DMS153 treated with DMSO at 0.1 percent for 48 hours (cell line): ENCODE measurements around the gene VGLL1.
A peak's percentile ranks its signal among the peaks of the same experiment; 100 is the strongest.

Experiments
- DNase-seq: peaks from one replicate; lab custom pipeline; 2025; ENCODE audit not compliant: unreplicated experiment; lab: John Stamatoyannopoulos, UW

Gene VGLL1, protein sequence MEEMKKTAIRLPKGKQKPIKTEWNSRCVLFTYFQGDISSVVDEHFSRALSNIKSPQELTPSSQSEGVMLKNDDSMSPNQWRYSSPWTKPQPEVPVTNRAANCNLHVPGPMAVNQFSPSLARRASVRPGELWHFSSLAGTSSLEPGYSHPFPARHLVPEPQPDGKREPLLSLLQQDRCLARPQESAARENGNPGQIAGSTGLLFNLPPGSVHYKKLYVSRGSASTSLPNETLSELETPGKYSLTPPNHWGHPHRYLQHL

DNA sequence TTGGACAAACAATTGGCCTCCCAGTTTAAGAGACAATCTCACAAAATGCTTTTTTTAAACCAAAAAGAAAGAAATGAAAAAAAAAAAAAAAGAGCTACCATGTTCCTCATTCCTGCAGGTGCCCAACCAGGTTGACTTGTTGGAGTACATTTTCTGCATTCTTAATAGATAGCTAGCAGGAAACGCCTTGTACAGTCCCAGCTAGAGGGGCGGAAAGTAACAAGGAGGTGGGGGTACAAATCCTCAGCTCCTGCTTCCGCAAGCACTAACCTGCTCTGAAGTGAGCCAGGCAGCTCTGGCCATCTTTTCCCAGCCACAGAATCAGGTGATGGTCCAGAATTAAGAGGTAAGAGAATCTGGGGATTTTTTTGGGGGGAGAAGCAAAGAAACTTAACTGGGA lies at the start of gene VGLL1:
Gene VGLL1 (plus strand): TSS at position 265 of the 400 bp plus-strand sequence. CDS start 3,806 bp downstream, outside the sequence.
- DNase-seq: no peak

DNA sequence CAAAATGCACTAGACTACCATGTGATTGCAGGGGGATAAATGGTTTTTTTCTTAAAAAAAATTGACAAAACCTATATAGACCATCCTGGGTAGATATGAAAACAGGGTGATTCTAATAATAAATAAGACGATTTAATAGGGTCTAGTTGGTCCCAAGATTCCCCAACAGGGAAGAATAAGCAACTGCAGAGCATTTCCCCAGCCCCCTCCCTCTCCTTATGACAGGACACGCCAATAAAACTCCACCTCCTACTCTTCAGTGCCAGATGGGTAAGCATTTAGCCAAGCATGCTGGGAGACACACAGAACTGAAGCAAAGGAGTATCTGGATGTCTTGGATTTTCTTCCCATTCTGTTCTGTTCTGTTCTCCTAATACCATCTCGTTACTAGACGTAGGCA lies 44.4 kb upstream of the VGLL1 start, which contains the start of gene BRS3:
Gene BRS3 (plus strand): TSS at position 301 of the 400 bp plus-strand sequence. CDS start 168 bp downstream, outside the sequence.
- DNase-seq: no peak

DNA sequence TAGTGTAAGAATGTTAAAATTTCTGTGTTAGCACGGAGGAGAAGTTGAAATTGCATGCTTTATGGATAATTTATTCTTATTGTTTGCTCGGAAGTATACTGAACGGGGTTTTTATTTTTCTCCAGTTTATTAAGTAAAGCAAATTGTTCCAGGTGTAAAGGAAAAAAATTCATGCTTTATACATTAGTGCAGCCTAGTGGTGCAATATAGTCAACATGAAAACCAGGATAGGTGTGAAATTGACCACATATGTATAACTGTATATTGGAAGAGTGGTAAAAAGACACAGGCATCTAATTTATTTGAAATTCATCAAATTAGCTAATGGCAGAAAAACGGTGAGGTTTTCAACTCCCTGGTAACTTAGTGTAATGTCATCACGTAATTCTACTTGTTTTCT lies 43.3 kb upstream of the VGLL1 start:
- DNase-seq: no peak

DNA sequence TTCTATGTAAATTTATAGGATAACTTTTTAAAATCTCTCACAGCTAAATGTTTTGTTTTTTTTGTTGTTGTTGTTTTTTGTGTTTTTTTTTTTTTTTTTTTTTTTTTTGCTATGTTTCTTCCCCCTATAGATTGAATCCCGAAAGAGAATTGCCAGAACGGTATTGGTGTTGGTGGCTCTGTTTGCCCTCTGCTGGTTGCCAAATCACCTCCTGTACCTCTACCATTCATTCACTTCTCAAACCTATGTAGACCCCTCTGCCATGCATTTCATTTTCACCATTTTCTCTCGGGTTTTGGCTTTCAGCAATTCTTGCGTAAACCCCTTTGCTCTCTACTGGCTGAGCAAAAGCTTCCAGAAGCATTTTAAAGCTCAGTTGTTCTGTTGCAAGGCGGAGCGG lies 40.2 kb upstream of the VGLL1 start:
- DNase-seq: no peak

DNA sequence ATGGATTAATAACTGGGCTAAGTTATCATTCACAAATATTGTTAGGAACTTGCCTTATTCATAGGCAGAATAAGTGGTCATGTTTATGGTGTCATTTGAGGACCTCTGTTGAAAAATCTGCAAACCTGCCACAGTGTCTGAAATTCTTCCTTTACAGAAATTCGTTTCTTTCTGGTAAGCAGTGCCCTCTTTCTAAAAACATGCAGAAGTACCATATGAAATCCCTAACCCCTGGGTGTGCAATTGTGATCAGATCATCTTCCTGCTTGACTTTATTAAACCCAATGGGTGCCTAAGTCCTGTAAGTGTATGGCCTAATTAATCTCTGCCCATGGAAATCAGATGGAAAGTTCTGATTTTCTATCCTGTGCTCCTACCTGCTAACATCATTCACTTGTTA lies 39.0 kb upstream of the VGLL1 start:
- no peak for DNase-seq

DNA sequence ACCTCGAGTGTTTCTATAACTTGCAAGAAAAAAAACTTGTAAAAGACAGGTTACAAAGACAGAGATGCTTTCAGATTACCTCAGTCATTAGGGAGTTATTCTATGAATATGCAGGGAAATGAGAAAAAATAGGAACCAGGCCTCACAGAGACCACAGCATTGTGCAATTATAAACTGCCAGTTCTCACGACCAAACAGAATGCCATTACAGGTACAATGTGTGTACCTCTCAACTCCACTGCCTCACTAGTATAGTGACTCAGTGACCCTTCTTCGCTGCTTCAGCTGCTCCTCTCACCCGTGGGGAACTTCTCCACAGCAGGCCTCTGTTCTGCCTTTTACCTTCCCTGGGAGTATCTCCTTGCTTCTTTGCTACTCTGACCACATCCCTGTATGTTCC lies 37.0 kb upstream of the VGLL1 start:
- no peak for DNase-seq

DNA sequence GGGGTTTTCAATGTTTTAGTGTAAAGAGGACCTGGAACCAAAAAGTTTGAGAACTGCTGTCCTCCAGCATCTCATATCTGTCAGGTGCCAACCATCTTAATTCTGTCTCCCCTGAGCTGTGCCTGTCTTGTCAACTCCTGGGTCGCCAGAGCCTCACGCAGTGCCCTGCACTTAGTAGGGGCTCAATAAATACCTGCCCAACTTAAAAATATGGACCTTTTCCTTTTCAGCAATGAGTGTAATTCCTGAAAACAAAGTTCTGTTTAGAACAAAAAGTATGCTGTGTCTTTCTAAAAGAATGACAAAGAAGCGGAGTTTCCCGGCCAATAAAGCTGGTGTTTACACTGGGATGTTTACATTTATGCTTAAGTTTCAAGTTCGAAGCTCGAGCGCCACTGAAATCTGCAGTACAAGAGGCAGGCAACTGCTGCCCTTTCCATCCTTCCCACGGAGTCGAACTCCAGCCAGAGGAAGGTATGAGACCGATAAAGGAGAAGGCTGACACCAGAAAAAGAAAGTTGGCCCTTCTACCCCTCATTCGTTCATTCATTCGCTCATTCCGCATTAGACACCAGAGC lies 35.7 kb upstream of the VGLL1 start:
- no peak for DNase-seq

DNA sequence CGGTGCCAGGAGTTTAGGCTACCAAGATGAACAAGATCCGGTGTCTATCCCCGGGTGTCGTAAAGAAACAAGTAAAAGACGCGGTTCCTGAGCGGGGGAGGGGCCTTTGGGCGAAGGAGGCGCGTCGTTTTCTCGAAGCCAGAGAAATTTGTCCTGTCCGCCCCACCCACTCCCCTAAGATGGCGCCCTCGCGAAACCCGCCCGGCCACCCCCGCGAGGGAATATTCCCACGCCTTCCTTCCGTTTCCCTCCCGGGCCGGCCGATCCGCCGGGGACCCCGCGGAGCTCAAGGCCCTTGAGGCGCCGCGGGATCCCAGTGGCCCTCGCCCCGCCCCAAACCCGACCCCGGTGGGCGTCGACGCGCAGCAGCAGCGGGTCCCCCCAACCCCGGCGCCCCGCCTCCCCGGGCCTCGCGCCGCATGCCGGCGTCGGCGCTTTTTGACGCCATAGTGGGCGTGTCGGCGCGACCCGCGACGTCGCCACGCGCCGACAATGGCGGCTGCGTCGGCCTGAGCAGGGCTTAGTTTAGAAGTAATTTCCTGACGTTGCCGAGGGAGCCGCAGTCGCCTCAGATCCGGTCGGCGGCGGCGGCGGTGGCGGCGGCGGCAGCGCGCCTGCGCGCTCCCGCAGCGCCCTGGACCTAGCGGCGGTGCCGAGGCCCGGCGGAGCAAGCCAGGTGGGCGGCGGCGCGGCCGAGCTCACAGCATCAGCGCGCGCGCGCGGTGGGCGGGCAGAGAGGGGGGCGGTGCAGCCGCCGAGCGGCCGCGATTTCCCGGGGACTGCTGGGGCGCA lies 35.1 kb upstream of the VGLL1 start:
- peak; percentile 72 for DNase-seq

DNA sequence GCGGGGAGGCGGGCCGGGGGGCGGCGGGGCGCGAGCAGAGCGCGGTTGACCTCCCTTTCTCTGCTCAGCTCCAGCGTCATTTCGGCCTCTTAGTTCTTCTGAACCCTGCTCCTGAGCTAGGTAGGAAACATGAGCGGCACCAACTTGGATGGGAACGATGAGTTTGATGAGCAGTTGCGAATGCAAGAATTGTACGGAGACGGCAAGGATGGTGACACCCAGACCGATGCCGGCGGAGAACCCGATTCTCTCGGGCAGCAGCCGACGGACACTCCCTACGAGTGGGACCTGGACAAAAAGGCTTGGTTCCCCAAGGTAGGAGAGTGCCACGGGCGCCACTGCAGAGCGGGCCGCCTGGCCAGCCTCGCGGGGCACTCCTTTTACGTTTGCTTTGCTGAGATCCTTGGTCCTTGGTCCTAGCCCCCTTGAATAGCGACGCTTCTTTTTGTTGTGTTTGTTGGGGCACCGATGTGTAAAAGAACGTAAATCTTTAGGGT lies 34.4 kb upstream of the VGLL1 start, which contains the start of gene HTATSF1:
Gene HTATSF1 (plus strand): TSS at position 37 of the 497 bp plus-strand sequence. CDS start 93 bp downstream, at position 130.
- DNase-seq: no peak

DNA sequence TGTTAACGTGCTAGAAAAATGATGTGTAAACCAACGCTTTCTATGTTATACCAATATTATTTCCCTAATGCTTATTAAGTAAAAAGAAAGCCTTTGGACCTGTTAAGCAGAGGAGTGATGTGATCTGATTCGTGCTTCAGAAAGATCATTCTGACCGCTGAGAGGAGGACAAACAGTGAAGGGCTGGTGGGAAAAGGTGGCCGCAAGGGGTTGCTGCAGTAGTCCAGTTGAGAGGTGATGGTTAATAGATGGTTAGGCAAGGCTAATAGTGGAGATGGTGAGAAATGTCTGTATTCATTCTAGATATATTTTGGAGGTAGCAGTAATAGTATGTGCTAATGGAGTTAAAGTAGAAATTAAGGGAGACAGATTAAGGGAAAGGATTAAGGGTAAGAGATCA lies 12.9 kb upstream of the VGLL1 start:
- no peak for DNase-seq

DNA sequence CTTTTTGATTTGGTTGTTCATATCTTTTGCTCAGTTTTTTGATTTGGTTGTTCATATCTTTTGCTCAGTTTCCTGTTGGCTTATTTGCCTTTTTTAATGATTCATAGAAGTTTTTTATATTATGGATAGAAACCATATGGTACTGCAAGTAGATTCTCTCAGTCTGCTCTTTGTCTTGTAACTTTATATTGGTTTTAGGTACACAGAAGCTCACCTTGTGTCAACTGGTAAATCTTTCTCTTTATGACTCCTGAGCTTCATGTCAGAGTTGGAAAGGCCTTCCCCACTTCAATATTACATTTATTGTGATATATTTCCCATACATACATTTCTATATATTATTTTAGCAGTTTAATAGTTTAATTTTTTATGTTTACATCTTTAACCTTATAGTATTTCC lies 8.2 kb upstream of the VGLL1 start:
- no peak for DNase-seq

DNA sequence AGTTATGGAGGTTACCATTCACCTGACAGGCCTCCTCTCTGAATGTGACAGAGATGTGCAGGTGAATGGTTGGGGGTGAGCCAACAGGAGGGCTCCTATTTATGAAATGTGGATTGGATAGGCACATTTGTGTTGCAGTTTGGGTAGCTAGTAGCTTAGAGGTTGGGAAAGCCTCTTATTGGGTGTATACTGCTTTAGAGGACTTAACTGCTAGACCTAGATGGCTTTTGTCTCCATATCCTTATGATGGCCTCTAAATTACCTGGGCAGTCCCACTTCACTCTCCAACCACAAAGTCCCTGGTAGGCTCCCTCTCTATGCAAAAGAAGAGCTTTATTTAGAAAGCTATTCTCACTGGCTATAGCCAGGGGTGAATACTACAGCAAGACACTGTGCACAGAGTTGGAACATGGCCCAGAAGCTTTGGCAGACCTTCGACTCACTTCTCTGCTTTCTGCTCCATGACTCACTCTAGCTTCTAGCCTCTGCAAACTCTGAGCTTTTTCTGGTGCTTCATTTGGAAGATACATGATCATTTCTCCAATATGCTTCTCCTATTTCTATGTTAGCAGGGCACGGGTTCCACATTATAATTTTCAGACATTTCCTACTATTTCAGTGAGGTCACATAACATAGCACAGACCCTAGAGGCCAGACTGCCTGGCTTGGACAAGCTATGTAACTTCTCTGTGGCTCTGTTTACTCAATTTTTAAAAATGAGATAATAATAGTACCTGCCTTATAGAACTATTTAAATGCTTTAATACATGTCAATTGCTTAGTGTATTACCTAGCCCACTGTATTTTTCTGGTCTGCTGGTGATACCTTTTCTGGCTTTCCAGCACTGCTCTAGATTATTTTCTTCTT lies 6.0 kb upstream of the VGLL1 start:
- DNase-seq: no peak

DNA sequence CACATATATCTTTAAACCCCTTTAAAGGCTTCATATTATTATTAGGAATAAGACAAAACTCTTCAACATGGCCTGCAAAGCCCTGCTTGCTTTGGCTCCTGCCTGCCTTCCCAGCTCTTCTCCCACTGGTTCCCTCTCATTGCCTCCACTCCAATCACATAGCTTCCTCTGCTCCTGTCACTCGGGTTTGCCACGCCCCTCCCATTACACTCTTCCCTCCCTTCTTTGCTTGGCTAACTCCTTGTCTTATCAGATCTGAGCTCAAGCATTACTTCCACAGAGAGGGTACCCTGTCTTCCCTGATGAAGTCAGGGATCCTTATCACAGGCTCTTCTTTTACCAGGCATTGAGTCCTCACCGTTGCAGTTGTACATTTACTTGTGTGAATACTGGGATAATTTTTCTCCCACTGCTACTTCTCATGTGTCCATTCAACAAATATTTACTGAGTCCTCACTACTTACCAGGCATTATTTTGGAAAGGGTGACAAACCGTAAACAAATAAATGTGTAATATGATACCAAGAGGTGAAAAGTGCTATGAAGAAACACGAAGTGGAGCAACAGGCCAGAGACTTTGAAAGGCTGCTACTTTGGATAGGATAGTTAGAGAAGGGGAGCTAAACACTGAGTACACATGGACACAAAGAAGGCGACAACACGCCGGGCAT lies 3.2 kb upstream of the VGLL1 start:
- no peak for DNase-seq

DNA sequence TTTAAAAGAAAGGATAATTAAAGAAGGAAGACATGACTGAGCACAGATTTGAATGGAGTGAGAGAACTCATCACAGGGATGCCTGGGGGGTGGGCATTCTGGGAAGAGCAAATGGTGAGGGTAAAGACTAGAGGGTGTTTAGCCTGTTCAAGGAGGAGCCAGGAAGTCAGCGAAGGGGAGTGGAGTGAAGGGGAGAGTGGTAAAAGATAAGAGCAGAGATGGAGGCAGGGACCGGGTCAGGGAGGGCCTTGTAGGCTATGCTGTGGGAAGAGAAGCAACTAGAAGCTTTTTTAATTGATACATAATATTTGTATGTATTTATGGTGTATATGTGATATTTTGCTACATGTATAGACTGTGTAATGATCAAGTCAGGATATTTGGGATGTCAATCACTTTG lies 2.2 kb upstream of the VGLL1 start:
- no peak for DNase-seq

DNA sequence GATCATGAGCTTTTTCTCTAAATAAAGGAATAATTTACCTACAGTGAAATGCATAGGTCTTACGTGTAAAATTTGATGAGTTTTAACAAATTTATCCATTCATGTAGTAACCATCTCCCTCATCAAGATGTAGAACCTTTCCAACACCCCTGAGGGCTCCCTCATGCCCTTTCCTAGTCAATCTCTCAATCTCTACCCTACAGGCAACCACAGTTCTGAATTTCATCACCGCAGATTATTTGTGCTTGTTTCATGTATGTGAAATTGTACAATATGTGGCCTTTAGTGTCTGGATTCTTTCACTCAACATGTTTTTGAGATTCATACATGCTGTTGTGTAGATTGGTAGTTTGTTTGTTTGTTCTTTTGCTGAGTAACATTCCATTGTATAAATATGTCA lies 2.1 kb downstream of the VGLL1 start:
- no peak for DNase-seq

DNA sequence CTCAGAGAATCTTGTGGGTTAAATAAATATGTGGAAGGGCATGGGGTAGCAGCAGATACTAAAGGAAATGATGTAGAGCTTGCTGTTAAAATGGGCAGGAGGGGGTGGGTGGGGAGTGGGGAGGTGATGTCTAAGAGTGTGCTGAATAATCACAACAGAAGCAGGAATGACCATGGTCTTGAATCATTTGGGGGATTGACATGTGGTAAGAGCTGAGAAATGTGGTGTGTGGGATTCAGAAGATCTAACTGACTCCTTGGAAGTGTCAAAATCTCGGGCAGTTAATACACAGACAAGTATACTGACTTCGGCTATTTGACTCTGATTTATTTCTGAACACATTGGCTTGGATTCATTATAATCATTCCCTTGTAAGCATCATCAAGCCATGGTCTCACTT lies 6.8 kb downstream of the VGLL1 start:
- DNase-seq: no peak

DNA sequence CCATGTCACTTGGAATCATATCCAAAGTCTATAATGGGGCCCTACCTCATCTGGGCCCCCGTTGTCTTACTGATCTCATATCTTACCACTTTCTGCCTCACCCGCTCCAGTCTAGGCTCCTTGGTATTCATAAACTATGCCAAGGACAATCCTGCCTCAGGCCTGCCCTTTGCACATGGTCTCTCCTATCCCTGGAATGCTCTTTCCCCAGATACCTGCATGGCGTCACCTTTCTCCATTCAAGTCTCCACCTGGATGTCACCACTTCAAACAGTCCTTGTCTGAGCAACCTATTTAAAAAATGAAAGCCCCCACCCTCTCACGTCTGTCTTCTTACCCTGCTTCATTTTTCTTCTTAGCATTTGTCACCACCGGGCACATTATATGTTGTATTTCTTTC lies 8.2 kb downstream of the VGLL1 start:
- DNase-seq: no peak

DNA sequence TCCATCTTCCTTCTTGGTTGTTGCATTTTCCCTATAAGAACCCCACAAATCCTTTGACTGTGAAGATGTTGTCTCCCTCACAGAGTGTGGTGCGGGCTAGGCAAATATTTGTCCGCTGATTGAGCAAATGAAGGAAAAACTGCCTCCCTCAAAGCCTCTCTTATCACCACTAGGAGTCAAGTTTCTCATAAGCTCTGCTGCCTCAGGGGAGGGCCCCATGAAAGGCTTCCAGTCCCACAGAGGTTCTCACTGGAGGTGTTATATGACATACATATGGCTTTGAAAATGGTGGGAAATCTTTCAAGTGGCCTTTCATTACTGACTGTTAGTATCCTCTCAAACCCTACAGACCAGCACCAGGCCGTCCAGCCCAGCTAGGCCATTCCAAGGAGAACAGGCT lies 9.3 kb downstream of the VGLL1 start:
- DNase-seq: no peak

DNA sequence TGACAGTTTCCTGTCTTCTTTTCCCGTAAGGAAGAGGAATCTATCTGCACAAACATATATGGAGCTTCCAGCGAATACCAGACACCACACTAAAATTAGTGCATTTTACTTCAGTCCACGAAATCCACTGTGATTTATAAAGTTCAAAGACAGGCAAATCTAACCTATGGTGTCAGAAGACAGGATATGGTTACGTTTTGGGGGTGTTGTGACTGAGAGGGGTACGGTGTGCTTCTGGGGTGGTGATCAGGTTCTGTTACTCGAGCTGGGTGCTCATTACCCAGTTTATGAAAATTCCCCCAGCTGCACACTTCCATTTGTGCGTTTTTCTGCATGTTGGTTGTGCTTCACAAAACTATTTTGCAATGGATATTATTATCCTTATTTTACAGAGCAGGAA lies 10.3 kb downstream of the VGLL1 start:
- no peak for DNase-seq

DNA sequence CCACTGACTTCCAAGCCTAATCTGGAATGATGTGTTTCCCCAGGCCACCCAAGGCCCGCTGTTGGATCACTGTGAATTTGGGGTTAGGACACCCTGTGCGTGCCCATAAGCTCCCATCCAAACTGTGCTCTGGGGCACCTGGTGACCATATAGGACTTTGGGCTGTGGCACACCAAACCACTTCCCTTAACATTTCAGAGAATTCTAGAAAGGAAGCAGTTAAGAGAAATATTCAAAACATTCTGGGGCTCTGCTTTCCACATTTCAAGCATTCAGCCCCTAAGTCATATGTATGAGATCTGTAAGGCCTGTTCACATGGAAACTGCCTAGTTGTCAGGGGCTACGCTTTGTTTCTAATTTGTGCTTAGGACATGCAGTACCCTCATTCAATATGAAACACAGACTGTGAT lies 14.4 kb downstream of the VGLL1 start:
- DNase-seq: no peak
